ENCODE data around the gene CHKA.

DNA sequence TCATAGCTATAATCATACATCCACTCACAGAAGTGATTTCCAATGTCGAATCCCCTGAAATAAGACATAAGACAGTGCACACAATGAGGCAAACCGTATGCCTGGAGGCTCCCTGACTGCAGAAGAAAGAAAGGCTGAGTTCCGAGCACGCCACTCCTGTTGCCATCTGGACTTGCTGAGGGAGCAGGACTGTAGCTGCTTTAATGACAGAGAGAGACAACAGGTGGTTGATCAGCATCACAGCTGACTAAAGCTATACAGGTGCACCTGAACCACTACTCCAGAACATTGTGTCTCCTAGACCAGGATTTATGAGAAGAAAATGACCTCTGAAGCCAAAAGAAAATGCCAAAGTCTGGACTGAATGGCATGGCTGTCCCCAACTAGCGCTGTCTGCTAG, 55.3 kb downstream of the CHKA start:
- TF ChIP-seq, protein P1, sequence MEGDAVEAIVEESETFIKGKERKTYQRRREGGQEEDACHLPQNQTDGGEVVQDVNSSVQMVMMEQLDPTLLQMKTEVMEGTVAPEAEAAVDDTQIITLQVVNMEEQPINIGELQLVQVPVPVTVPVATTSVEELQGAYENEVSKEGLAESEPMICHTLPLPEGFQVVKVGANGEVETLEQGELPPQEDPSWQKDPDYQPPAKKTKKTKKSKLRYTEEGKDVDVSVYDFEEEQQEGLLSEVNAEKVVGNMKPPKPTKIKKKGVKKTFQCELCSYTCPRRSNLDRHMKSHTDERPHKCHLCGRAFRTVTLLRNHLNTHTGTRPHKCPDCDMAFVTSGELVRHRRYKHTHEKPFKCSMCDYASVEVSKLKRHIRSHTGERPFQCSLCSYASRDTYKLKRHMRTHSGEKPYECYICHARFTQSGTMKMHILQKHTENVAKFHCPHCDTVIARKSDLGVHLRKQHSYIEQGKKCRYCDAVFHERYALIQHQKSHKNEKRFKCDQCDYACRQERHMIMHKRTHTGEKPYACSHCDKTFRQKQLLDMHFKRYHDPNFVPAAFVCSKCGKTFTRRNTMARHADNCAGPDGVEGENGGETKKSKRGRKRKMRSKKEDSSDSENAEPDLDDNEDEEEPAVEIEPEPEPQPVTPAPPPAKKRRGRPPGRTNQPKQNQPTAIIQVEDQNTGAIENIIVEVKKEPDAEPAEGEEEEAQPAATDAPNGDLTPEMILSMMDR (IDR thresholded peaks at IDR 0.05; ENCODE audit: insufficient read depth, low read length), result no peak
- TF ChIP-seq GABPA (IDR thresholded peaks at IDR 0.05; ENCODE audit: low read depth), result no peak
- TF ChIP-seq POLR2AphosphoS5 (IDR thresholded peaks at IDR 0.05; ENCODE audit: low read depth), result no peak
- no peak for TF ChIP-seq SPI1 (IDR thresholded peaks at IDR 0.05; ENCODE audit: borderline replicate concordance, low read depth)
- TF ChIP-seq, protein P2, sequence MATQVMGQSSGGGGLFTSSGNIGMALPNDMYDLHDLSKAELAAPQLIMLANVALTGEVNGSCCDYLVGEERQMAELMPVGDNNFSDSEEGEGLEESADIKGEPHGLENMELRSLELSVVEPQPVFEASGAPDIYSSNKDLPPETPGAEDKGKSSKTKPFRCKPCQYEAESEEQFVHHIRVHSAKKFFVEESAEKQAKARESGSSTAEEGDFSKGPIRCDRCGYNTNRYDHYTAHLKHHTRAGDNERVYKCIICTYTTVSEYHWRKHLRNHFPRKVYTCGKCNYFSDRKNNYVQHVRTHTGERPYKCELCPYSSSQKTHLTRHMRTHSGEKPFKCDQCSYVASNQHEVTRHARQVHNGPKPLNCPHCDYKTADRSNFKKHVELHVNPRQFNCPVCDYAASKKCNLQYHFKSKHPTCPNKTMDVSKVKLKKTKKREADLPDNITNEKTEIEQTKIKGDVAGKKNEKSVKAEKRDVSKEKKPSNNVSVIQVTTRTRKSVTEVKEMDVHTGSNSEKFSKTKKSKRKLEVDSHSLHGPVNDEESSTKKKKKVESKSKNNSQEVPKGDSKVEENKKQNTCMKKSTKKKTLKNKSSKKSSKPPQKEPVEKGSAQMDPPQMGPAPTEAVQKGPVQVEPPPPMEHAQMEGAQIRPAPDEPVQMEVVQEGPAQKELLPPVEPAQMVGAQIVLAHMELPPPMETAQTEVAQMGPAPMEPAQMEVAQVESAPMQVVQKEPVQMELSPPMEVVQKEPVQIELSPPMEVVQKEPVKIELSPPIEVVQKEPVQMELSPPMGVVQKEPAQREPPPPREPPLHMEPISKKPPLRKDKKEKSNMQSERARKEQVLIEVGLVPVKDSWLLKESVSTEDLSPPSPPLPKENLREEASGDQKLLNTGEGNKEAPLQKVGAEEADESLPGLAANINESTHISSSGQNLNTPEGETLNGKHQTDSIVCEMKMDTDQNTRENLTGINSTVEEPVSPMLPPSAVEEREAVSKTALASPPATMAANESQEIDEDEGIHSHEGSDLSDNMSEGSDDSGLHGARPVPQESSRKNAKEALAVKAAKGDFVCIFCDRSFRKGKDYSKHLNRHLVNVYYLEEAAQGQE (IDR thresholded peaks at IDR 0.05; ENCODE audit: insufficient replicate concordance, low read depth), result no peak

Data from HL-60 (cell line).